DND-41 (cell line): ENCODE data around the gene DTNB.

Experiments
- ATAC-seq: fragments of 200-7000 bp; cut with Tn5 transposase; 3 replicates; pipeline ENCODE4 v1.9.1; 2021; ENCODE audit warnings: low read depth; ENCODE audit not compliant: insufficient read depth
- DNase-seq: peaks from one replicate; pipeline ENCODE4 v3.0.0-alpha.2; 2020
- H2AFZ ChIP-seq: 2 replicates; pipeline ENCODE4 v1.6.0; 2012; ENCODE audit warnings: low read depth, low read length
- H3K27ac ChIP-seq: 2 replicates; pipeline ENCODE4 v1.5.1; 2012; ENCODE audit warnings: low read length, inconsistent platforms
- H3K27me3 ChIP-seq: fragments of 200-600 bp; sonication (generic); 2 replicates; pipeline ENCODE4 v1.6.0; 2012; ENCODE audit warnings: low read length, mild to moderate bottlenecking, inconsistent platforms; ENCODE audit not compliant: insufficient read depth, poor library complexity
- H3K36me3 ChIP-seq: 2 replicates; pipeline ENCODE4 v1.5.1; 2012; ENCODE audit warnings: low read length, inconsistent platforms; ENCODE audit not compliant: insufficient read depth
- H3K4me1 ChIP-seq: 2 replicates; pipeline ENCODE4 v1.5.1; 2012; ENCODE audit warnings: mild to moderate bottlenecking, low read length; ENCODE audit not compliant: insufficient read depth
- H3K4me2 ChIP-seq: 2 replicates; pipeline ENCODE4 v1.6.0; 2012; ENCODE audit warnings: mild to moderate bottlenecking, moderate library complexity, low read length, inconsistent platforms; ENCODE audit not compliant: insufficient read depth
- H3K4me3 ChIP-seq, 2 experiments: fragments of 200-600 bp in 1 of 2; shearing (Covaris generic) in 1 of 2; 2 replicates each; pipeline ENCODE4 v1.5.1; 2012 to 2016; ENCODE audit warnings: inconsistent platforms in 2 of 2, low read length in 2 of 2, mild to moderate bottlenecking in 2 of 2, low read depth in 1 of 2, moderate library complexity in 1 of 2
- H3K79me2 ChIP-seq: 2 replicates; pipeline ENCODE4 v1.6.0; 2012; ENCODE audit warnings: low read length, inconsistent platforms; ENCODE audit not compliant: insufficient read depth
- H3K9ac ChIP-seq: 2 replicates; pipeline ENCODE4 v1.6.0; 2012; ENCODE audit warnings: low read depth, mild to moderate bottlenecking, inconsistent platforms, low read length, moderate library complexity
- H3K9me3 ChIP-seq: 2 replicates; pipeline ENCODE4 v1.5.1; 2012; ENCODE audit warnings: low read length, moderate library complexity, mild to moderate bottlenecking, inconsistent platforms; ENCODE audit not compliant: insufficient read depth, severe bottlenecking
- H4K20me1 ChIP-seq: 2 replicates; pipeline ENCODE4 v1.6.0; 2012; ENCODE audit warnings: low read length; ENCODE audit not compliant: insufficient read depth
- CTCF ChIP-seq: IDR thresholded peaks from 2 replicates; pipeline ENCODE4 v1.5.1; 2012; ENCODE audit warnings: borderline replicate concordance, low read length, moderate library complexity, mild to moderate bottlenecking; ENCODE audit not compliant: poor library complexity, severe bottlenecking; ENCODE audit errors: extremely low read depth
- EZH2 ChIP-seq: IDR thresholded peaks from 3 replicates; pipeline ENCODE4 v1.6.1; 2012; ENCODE audit warnings: borderline replicate concordance, low read depth, mild to moderate bottlenecking, moderate library complexity, low read length, inconsistent platforms; ENCODE audit not compliant: severe bottlenecking

Gene DTNB

GRCh38 chr2:25444608-25445270, 228.6 kb downstream of the DTNB start:
- Histone ChIP-seq H3K9me3 (no peaks in the 10 kb centered on the region), H3K79me2 (no peaks in the 10 kb centered on the region), H2AFZ (no peak overlapping the region), H3K4me1 (no peaks in the 10 kb centered on the region), H3K27me3 (no peaks in the 10 kb centered on the region), H4K20me1 (no peaks in the 10 kb centered on the region), H3K27ac (no peak overlapping the region), H3K9ac (no peak overlapping the region), H3K36me3 (no peaks in the 10 kb centered on the region), H3K4me2 (no peak overlapping the region), H3K4me3 (no peak overlapping the region)
- DNase-seq = no peak
- ATAC-seq = no peak
- TF ChIP-seq EZH2 = no peak

- no peak for TF ChIP-seq EZH2
- no peak for TF ChIP-seq CTCF
- no peaks in the 10 kb centered on the region for H4K20me1 ChIP-seq
- H3K4me3 ChIP-seq = no peak overlapping the region
- DNase-seq (no peak), ATAC-seq (no peak)
- no peaks in the 10 kb centered on the region for H3K4me1 ChIP-seq
- no peak overlapping the region for H2AFZ ChIP-seq
- H3K9ac ChIP-seq = no peak overlapping the region
- no peaks in the 10 kb centered on the region for H3K9me3 ChIP-seq
- no peak overlapping the region for H3K27ac ChIP-seq
- no peaks in the 10 kb centered on the region for H3K79me2 ChIP-seq
- H3K36me3 ChIP-seq = no peaks in the 10 kb centered on the region
- no peaks in the 10 kb centered on the region for H3K27me3 ChIP-seq
- H3K4me2 ChIP-seq = no peak overlapping the region
Measured at GRCh38 chr2:25443766-25444165, 229.6 kb downstream of the DTNB start.

GRCh38 chr2:25441353-25441752, 232.0 kb downstream of the DTNB start:
- no peak overlapping the region for H2AFZ ChIP-seq
- TF ChIP-seq CTCF = no peak
- no peak for TF ChIP-seq EZH2
- H3K4me2 ChIP-seq = no peak overlapping the region
- H3K79me2 ChIP-seq = no peaks in the 10 kb centered on the region
- H4K20me1 ChIP-seq = no peaks in the 10 kb centered on the region
- H3K4me1 ChIP-seq = no peaks in the 10 kb centered on the region
- ATAC-seq (no peak), DNase-seq (no peak)
- no peaks in the 10 kb centered on the region for H3K27me3 ChIP-seq
- H3K9ac ChIP-seq = no peak overlapping the region
- H3K9me3 ChIP-seq = no peaks in the 10 kb centered on the region
- H3K36me3 ChIP-seq = no peaks in the 10 kb centered on the region
- no peak overlapping the region for H3K4me3 ChIP-seq
- no peak overlapping the region for H3K27ac ChIP-seq

- H3K27ac ChIP-seq = no peak overlapping the region
- no peaks in the 10 kb centered on the region for H3K27me3 ChIP-seq
- DNase-seq (no peak), ATAC-seq (no peak)
- TF ChIP-seq EZH2 (no peak), CTCF (no peak)
- no peaks in the 10 kb centered on the region for H3K79me2 ChIP-seq
- H3K9ac ChIP-seq = no peak overlapping the region
- no peaks in the 10 kb centered on the region for H3K9me3 ChIP-seq
- peaks cover 6% of the 10 kb centered on the region; the same call in 1 of the 2 replicates for H3K36me3 ChIP-seq
- H3K4me1 ChIP-seq = no peaks in the 10 kb centered on the region
- H3K4me2 ChIP-seq = no peak overlapping the region
- H2AFZ ChIP-seq = no peak overlapping the region
- no peaks in the 10 kb centered on the region for H4K20me1 ChIP-seq
- H3K4me3 ChIP-seq = no peak overlapping the region
Measured at GRCh38 chr2:25438793-25439192, 234.6 kb downstream of the DTNB start.
